ENCODE measurements around the gene ENGASE.

ENGASE gene

DNA sequence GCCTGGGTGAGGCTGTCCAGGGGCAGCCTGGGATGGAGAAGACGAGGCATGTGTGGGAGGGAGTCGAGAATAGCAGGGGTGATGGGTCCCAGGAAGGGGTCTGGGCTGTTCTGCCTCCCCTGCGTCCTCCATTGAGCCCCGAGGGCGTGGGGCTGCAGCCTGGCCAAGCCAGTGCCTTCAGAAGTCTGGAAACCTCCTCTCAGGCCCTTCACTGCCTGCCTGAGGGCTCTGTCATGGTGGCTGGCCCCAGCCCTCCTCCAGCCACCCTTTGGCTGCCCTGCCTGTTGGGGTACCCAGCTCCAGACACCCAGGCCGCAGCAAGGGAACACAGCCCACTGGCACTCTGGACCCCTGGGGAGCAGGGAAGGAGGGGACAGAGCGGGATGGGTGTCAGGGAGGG lies 27.6 kb downstream of the ENGASE start:
- no peak for DNase-seq (ENCODE audit: low read depth)
- H3K4me3 ChIP-seq (ENCODE audit: low read depth, low read length): no peak overlapping the region
- TF ChIP-seq, protein P1, sequence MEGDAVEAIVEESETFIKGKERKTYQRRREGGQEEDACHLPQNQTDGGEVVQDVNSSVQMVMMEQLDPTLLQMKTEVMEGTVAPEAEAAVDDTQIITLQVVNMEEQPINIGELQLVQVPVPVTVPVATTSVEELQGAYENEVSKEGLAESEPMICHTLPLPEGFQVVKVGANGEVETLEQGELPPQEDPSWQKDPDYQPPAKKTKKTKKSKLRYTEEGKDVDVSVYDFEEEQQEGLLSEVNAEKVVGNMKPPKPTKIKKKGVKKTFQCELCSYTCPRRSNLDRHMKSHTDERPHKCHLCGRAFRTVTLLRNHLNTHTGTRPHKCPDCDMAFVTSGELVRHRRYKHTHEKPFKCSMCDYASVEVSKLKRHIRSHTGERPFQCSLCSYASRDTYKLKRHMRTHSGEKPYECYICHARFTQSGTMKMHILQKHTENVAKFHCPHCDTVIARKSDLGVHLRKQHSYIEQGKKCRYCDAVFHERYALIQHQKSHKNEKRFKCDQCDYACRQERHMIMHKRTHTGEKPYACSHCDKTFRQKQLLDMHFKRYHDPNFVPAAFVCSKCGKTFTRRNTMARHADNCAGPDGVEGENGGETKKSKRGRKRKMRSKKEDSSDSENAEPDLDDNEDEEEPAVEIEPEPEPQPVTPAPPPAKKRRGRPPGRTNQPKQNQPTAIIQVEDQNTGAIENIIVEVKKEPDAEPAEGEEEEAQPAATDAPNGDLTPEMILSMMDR (IDR thresholded peaks at IDR 0.05; ENCODE audit: control insufficient read depth, extremely low read depth, insufficient read depth): no peak

DNA sequence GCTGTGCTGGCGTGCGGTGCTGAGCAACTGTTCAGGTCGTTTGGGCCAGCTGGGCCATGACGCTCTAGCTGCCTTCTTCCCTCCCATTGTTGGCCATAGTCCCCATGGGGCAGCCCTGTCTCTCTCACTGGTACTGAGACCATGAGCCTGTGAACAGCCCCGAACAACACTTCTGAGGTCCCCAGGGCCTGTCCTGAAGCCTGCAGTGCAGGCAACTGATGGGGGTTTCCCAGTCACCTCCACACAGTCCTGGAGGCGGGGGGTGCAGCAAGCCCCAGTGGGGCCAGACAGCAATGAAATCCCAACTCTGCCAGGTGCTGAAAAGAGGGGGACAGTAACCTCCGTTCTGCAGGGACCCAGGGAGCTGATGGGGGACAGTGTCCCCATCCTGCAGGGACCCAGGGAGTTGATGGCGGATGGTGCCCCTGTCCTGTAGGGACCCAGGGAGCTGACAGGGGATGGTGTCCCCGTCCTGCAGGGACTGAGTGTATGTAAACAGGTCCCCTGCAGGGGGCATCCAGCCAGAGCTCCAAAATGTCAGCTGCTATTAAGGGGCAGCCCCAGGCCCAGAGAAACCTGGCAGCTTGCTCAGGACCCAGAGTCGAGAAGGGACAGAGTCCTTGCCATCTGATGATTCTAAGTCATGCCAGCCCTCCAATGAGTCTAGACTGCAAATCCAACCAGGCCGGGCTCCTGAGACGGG lies 30.4 kb downstream of the ENGASE start:
- H3K4me3 ChIP-seq (ENCODE audit: low read depth, low read length): no peak overlapping the region
- DNase-seq (ENCODE audit: low read depth): no peak
- TF ChIP-seq, protein P1 (IDR thresholded peaks at IDR 0.05; ENCODE audit: control insufficient read depth, extremely low read depth, insufficient read depth): no peak

DNA sequence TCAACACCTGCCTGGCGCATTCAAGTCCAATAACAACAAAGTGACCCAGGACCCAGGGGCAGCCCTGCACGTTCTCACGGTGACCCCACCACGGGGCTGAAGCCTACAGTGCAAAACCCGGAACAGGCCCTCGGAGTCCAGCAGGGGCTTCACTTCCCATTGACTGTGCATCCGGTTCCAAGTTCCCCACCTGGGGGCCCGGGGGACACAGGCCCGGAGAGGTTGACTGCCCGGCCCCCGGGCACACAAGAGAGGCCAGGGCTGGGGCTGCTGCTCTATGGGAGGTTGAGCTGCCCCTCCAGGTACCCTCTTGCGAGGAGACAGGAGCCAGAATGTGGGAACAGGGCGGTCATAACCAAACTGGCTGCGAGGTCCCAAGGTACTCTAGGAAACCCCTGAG lies 31.3 kb downstream of the ENGASE start:
- H3K4me3 ChIP-seq (ENCODE audit: low read depth, low read length): no peak overlapping the region
- TF ChIP-seq, protein P1 (IDR thresholded peaks at IDR 0.05; ENCODE audit: control insufficient read depth, extremely low read depth, insufficient read depth): no peak
- no peak for DNase-seq (ENCODE audit: low read depth)

DNA sequence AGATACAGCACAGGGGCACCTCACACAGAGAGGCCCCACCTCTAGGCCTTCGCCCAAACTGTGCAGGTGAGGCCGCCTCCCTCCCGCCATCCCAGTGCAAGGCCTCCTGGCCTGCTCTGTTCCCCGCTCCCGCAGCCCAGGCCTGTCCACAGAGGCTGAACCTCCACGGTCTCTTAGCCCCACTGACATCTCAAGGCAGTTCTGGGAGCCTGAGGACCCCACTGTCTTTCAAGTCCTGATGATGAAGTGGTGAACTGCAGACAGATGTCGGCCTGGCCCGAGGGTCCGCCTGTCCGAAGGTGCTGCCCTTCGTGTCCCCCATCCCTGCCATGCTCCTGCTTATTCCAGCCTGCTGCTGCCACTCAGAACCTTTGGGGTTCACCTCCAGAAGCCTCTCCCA lies 32.3 kb downstream of the ENGASE start:
- H3K4me3 ChIP-seq (ENCODE audit: low read depth, low read length): no peak overlapping the region
- TF ChIP-seq, protein P1 (IDR thresholded peaks at IDR 0.05; ENCODE audit: control insufficient read depth, extremely low read depth, insufficient read depth): no peak
- no peak for DNase-seq (ENCODE audit: low read depth)

DNA sequence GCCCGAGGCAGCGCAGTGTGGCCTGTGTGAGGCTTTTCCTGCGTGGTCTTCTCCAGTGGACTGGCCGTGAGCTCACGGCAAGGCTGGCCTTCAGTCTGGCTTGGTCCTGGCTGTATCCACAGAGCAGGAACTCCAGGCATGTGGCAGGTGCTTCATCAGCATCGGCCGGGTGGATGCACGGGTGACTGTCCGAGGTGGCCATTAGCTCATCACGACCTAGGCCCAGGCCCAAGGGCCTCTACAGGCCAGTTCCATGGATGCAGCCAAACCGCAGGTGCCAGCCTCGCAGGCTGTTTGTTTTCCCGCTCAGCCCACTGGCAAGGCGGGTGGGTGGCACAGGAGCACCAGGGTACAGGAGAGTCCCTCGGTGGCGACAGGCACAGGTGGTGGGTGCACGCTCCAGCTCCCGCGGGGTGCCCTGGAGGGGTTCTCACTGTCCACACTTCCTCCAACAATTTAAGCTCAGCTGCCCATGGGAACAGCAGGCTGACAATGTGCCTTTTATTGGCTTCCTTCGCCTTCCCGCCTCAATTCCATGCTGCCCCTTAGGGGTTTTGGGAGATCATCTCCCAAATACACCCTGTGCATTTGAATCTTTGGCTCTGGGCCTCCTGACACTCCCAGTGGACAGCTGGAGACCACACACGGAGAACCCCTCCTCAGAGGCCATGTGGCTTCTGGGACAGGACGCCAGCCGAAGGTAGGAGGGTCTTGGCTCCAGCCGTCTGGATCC lies 33.0 kb downstream of the ENGASE start:
- DNase-seq (ENCODE audit: low read depth): no peak
- TF ChIP-seq, protein P1 (IDR thresholded peaks at IDR 0.05; ENCODE audit: control insufficient read depth, extremely low read depth, insufficient read depth): no peak
- H3K4me3 ChIP-seq (ENCODE audit: low read depth, low read length): no peak overlapping the region

DNA sequence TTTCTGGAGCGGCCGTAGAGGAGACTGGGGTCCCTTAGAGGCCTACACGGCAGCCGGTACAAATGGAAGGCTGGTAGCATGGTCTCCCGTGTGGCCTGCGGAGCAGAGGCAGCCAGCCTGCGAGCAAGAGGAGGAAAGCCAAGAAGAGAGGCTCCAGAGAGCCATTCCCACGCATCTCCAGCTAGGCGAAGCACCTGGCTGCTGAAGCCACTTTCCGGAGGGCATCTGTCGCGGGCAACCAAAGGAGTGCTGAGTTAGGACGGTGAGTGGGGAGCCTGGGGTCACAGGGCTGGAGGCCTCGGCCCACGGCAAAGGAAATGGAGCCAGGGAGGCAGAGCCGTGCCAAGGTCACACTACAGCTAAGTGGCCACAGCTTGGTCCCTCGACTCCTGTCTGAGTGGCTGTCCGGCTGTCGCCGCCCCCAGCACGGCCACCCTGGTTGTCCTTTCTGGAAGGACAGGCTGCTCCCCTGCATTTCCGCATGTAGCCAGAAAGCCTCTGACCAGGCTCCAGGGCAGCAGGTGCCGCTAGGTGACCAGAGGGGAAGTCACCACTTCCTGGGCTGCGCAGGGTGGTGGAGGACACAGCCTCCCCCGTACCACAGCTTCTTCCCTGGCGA lies 33.7 kb downstream of the ENGASE start:
- TF ChIP-seq, protein P1 (IDR thresholded peaks at IDR 0.05; ENCODE audit: control insufficient read depth, extremely low read depth, insufficient read depth): no peak
- no peak for DNase-seq (ENCODE audit: low read depth)
- no peak overlapping the region for H3K4me3 ChIP-seq (ENCODE audit: low read depth, low read length)

All from LNCaP clone FGC (cell line).